ENCODE measurements around the gene CBX7. TPM values are rescaled to one million over a fixed set of nuclear protein-coding genes. Genes with fewer than 3 reads are reported as not detected.

Gene CBX7
- total and polyA plus RNA-seq, 2 of the 4 experiments (the other 2 are of a cell fraction), result 0.90 to 3.6 TPM

GRCh38 chr22:39115977-39116621, 36.4 kb downstream of the CBX7 start:
- Histone ChIP-seq H3K36me3 (ENCODE audit: control insufficient read depth, insufficient read depth, low read length) (no peaks in the 10 kb centered on the region), H2BK5ac (ENCODE audit: low read depth, low read length, poor library complexity, severe bottlenecking) (no peak overlapping the region), H3K18ac (ENCODE audit: low read depth, low read length) (no peak overlapping the region), H3K56ac (ENCODE audit: extremely low read depth, insufficient read depth, low read length) (no peak overlapping the region), H2BK120ac (ENCODE audit: low read depth, low read length) (no peak overlapping the region), H4K5ac (ENCODE audit: low read depth, low read length) (no peak overlapping the region), H3K4ac (ENCODE audit: low read depth, low read length) (no peak overlapping the region), H3K9me1 (ENCODE audit: insufficient read depth, low read length) (no peaks in the 10 kb centered on the region), H3K27ac (ENCODE audit: insufficient read depth, low read length) (no peak overlapping the region), H3K9ac (ENCODE audit: low read depth, low read length) (no peak overlapping the region), H2BK15ac (ENCODE audit: low read depth, low read length) (no peak overlapping the region), H2BK20ac (ENCODE audit: low read depth, low read length) (no peak overlapping the region), H4K20me1 (ENCODE audit: insufficient read depth, low read length) (no peaks in the 10 kb centered on the region), H4K91ac (ENCODE audit: insufficient read depth, low read depth, low read length) (no peak overlapping the region), H2AK9ac (replicated peaks; ENCODE audit: low read depth, low read length, poor library complexity) (no peak overlapping the region), H3K4me3 (ENCODE audit: insufficient read depth, low read depth, low read length) (no peak overlapping the region), H2AFZ (replicated peaks; ENCODE audit: low read length, poor library complexity) (no peak overlapping the region), H3K27me3 (ENCODE audit: control insufficient read depth, insufficient read depth, low read length) (peaks cover 43% of the 10 kb centered on the region), H3K4me2 (ENCODE audit: low read depth, low read length) (no peak overlapping the region), H3K79me1 (ENCODE audit: low read depth in 1 of 2, low read length in 2 of 2) (no peaks in the 10 kb centered on the region), H3K4me1 (ENCODE audit: control insufficient read depth, insufficient read depth, low read length) (no peaks in the 10 kb centered on the region), H3K9me3 (ENCODE audit: control insufficient read depth, insufficient read depth, low read length) (peaks cover 3% of the 10 kb centered on the region; the same call in 1 of the 2 replicates), H3K14ac (replicated peaks; ENCODE audit: low read depth, low read length) (no peak overlapping the region), H2AK5ac (ENCODE audit: low read depth, low read length) (no peak overlapping the region), H4K8ac (ENCODE audit: low read depth in 2 of 2, low read length in 2 of 2) (no peak overlapping the region), H3K23ac (ENCODE audit: low read depth, low read length) (no peak overlapping the region)
- WGBS, 2 experiments (ENCODE audit: extremely low coverage in 2 of 2, insufficient read length in 1 of 2), result no CpG with 5 or more reads among the region's 9 CpGs
- in situ Hi-C loops (cut with MboI; ENCODE audit: low sequenced_read_pairs), result loop anchor here (25.0 kb wide), 1 partner anchor 254 kb away; the partner anchor contains the start of gene CBX6
- POLR2A ChIA-PET (ENCODE audit: unreplicated experiment), result no interaction called here
- dilution Hi-C loops (cut with HindIII; ENCODE audit: low sequenced_read_pairs, unreplicated experiment), result no loop called here
- CTCF ChIA-PET, result interaction anchor here (1.5 kb wide), 1 partner anchor 15 kb away, joined by 5 read pairs; no protein-coding TSS in a partner anchor
- ATAC-seq (ENCODE audit: low read depth) (no peak), DNase-seq (no peak)
- TF ChIP-seq MAFK (IDR thresholded peaks at IDR 0.05; ENCODE audit: low read depth, low read length) (no peak), USF2 (IDR thresholded peaks at IDR 0.05; ENCODE audit: low read depth, low read length) (no peak), NFE2L2 (IDR thresholded peaks at IDR 0.05; ENCODE audit: low read depth, low read length) (no peak), CEBPB (IDR thresholded peaks at IDR 0.05; ENCODE audit: low read depth, low read length) (no peak), MXI1 (IDR thresholded peaks at IDR 0.05; ENCODE audit: borderline replicate concordance, low read depth, low read length) (no peak), CHD1 (IDR thresholded peaks at IDR 0.05; ENCODE audit: low read depth, low read length) (no peak), BHLHE40 (IDR thresholded peaks at IDR 0.05; ENCODE audit: low read depth, low read length) (no peak), FOS (IDR thresholded peaks at IDR 0.05; ENCODE audit: low read depth, low read length) (no peak), RCOR1 (IDR thresholded peaks at IDR 0.05; ENCODE audit: insufficient replicate concordance, low read length) (no peak), RFX5 (IDR thresholded peaks at IDR 0.05; ENCODE audit: low read depth, low read length) (no peak)
- intact Hi-C loops (cut with micrococcal nuclease), result loop anchor here (5.0 kb wide), 1 partner anchor 349 kb away; no protein-coding TSS in a partner anchor
- BruUV-seq (replicated peaks), result no TSS peak

Data from IMR-90 (cell line).